Stimulated activated CD8-positive, alpha-beta memory T cell treated with anti-CD3 and anti-CD28 coated beads, Interleukin-15, amount 100 ng/mL, for 48 hours (primary cell): ENCODE results near the gene KMT2E.
"Not testable (repeated sequence)": the region's sequence is repeated elsewhere in the genome, so short reads cannot be mapped to it uniquely, and the experiment has no call there.

ENCODE experiments used
- DNase-seq, 2 donors: peaks; one replicate each; pipeline ENCODE4 v3.0.0-alpha.2; 2020; ENCODE audit warnings: low read depth in 2 of 2

Gene KMT2E

DNA sequence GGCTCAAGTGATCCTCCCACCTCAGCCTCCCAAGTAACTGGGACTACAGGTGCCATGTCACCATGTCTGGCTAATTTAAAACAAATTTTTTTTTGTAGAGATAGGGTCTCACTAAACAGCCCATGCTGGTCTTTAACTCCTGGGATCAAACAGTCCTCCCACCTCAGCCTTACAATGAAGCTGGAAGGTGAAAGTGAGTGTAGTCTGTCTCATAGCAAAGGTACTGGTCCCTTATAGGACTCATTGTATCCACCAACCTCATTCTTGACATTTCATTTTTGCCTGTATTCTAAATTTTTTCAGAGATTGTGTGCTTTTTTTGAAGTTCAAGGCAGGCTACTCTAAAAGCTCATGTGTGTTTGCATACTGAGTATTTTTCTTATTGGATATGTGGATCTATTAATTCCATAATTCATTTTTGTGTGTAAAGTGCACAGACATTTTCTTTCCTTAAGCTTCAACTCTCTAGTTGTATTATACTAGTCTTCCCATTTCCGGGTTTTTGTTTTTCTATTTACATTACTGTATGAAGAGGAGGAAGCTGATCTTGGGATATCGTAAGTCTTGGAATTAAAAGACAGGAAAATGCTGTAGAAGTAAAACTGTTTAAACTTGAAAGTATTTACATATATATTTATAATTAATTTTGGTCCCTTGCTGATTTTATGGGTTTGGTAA, 13.3 kb downstream of the KMT2E start:
- DNase-seq: no peak

DNA sequence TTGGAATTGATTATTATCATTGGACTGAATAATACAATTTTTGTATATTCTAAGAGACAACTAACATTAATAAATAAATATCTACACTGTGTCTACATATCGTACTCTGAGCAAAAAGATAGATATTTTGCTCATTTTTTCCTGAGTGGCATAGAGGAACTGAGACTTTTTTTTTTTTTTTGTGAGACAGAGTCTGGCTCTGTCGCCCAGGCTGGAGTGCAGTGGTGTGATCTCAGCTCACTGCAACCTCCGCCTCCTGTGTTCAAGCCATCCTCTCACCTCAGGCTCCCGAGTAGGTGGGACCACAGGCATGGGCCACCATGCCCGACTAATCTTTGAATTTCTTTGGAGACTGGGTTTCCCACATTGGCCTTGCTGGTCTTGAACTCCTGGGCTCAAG, 14.0 kb downstream of the KMT2E start:
- DNase-seq: no peak

DNA sequence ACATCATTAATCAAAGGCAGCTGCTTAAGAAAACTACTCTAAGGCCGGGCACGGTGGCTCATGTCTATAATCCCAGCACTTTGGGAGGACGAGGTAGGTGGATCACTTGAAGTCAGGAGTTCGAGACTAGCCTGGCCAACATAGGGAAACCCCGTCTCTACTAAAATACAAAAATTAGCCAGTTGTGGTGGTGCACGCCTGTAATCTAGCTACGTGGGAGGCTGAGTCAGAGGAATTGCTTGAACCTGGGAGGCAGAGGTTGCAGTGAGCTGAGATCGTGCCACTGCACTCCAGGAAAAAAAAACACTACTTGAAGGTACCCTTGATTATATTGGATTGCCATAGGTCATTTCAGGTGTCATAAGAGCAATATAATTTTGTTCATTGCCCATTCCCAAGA, 14.9 kb downstream of the KMT2E start:
- not testable (repeated sequence) for DNase-seq

DNA sequence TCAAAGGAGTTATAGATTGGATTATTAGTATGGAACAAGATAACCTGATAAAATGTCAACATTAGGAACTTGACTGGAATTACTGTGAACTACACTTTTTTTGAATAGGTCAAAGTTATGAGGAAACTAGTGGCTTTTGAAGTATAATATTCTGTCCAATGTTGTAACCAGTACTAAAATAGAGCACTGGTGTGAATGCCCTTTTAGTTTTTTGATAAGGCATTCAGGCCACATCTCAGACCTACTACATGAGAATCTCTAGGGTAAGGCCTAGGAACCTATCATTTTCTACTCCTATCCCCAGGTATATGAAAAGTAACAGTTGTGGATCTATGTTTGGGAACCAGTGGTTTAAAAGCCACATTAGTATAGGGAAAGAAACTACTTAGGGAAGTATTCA, 16.4 kb downstream of the KMT2E start:
- no peak for DNase-seq

DNA sequence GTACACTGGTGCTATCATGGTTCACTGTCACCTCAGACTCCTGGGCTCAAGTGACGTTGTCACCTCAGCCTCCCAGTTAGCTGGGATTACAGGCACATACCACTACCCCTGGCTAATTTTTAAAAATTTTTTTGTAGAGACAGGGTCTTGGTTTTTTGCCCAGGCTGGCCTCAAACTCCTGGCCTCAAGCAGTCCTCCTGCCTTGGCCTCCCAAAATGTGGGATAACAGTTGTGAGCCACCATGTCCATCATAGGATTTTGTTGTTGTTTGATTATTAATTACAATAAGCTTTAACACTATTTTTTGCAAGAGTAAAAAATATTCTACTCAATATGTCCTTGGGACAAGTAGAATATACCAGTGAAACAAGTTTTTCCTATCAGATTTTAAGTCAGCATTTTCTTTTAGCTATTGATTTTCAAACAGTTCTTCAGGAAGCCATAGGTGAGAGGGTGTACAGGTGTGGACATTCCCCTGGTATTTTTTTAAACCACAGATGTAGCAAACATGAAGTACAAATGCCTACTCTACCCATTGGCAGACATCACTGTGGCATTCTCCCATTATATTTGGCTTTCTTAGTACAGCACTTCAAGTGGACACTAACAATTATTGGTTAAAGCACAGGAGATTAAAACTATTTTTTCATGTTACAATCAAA, 18.7 kb downstream of the KMT2E start:
- no peak for DNase-seq

DNA sequence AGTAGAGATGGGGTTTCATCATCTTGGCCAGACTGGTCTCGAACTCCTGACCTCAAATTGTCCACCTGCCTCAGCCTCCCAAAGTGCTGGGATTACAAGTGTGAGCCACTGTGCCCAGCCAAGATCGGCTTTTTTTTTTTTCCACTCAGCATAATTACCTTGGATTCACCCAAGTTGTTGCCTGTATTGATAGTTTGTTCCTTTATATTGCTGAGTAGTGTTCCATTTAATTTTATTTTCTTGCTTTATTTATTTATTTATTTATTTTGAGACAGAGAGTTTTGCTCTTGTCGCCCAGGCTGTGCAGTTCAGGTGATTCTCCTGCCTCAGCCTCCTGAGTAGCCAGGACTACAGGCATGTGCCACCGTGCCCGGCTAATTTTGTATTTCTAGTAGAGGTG, 21.3 kb downstream of the KMT2E start:
- DNase-seq: no peak

DNA sequence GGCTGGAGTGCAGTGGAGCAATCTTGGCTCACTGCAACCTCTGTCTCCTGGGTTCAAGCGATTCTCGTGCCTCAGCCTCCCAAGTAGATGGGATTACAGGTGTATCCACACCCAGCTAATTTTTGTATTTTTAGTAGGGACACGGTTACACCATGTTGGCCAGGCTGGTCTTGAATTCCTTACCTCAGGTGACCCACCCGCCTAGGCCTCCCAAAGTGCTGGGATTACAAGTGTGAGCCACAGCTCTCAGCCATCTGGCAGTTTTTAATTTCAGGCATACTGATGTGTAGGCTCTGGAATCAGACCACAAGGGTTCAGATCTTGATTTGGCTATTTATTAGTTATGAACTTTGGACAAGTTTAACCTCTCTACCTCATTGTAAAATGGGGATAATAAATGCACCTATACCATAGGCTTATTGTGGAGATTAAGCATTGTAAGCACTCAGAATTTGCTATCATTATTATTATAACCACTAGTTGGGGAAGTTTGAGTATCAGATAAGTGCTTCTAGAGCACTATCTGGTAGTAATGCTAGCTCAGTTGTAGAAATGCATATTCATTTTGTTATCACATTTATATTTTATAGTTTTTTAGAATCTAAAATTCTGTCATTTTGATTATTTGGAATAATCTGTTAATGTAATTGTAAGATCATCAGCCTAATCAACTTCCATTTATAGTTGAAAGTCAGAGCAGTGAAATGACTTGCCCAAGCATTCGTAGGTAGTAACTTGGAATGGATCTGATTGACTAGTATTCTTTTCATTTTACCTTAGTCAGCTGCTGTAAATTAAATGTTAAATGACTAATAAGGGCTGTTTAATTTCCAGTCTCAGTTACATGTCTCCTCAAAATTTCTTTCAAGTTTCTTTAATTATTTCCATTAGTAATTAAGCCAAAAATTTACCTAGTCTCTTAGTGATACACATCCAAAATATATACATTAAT, 22.5 kb downstream of the KMT2E start:
- DNase-seq: no peak

DNA sequence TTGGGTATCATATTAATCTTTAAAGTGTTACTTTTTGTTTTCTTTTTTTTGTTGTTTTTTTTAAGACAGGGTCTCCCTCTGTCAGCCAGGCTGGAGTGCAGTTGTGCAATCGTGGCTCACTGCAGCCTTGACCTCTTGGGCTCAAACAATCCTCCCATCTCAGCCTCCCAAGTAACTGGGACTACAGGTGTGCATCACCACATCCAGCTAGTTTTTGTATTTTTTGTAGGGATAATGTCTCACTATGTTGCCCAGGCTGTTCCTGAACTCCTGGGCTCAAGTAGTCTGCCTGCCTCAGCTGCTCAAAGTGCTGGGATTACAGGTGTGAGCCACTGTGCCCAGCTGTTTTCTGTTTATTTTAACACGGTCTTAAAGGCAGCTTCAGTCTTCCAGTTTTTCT, 23.3 kb downstream of the KMT2E start:
- DNase-seq: no peak

DNA sequence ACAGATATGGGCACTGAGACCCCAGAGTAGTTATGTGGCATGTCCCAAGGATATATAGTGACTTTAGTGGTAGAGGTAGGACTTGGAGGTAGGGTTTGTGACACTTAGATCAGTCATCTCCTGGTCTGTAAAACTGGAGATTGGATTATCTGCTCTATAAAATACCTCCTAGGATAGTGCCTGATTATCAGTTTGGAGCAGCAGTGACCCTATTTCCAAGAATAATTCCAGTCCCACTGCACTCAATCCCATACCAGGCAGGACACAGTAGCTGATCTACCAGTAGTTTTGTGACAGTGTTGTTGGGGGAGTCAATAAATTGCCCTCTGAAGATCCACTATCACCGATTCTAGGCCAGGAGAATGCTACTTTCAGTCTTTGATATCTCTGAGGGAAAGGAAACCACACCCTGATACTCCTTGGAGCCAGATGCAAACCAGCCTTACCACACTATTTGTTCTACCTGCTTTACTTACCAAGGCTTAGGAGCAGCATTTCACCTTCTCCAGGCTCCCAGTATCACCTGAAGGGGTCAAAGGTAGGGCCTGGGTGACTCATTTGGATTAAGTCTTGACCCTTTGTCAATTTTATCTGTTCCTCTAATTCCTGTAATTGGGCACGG, 30.6 kb downstream of the KMT2E start:
- no peak for DNase-seq

DNA sequence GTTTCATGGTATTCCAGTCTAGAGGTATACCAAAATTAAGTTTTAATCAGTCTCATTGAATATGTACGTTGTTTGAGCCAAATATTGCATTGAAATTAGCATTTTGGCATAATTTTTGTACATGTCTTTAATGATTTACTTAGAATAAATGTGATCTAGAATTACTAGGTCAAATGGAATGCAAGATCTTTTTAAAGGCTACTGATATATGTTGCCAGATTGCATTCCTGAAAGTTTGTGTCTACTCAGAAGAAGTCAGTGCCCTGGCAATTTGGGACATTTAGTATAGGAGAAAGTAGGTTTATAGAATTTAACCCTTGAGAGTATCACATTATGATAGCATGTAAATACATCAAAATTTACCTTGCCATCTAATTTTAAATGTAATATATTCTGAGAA, 32.4 kb downstream of the KMT2E start:
- no peak for DNase-seq

DNA sequence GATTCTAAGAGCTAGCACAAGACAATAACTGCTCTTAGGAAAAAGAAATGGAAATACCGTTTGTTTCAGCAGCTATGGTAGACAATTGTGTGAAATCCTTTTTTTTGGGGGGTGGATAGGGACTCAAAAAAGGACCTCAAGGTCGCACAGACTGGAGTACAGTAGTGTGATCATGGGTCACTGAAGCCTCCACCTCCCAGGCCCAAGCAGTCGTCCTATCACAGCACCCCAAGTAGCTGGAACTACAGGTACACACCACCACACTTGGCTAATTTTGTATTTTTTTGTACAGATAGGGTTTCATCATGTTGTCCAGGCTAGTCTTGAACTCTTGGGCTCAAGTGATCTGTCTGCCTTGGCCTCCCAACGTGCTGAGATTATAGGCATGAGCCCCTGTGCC, 33.9 kb downstream of the KMT2E start:
- DNase-seq: no peak

DNA sequence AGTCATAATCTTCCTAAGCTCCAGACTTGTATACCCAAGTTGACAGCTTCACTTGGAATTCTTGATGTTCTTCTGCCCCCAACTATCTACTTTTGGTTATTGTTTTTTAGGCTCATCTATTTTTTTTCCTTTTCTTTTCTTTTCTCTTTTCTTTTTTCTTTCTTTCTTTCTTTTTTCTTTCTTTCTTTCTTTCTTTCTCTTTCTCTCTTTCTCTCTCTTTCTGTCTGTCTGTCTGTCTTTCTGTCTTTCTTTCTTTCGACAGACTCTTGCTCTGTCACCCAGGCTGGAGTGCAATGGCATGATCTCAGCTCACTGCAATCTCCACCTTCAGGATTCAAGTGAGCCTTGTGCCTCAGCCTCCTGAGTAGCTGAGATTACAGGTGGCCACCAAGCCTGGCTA, 36.5 kb downstream of the KMT2E start:
- DNase-seq: no peak

DNA sequence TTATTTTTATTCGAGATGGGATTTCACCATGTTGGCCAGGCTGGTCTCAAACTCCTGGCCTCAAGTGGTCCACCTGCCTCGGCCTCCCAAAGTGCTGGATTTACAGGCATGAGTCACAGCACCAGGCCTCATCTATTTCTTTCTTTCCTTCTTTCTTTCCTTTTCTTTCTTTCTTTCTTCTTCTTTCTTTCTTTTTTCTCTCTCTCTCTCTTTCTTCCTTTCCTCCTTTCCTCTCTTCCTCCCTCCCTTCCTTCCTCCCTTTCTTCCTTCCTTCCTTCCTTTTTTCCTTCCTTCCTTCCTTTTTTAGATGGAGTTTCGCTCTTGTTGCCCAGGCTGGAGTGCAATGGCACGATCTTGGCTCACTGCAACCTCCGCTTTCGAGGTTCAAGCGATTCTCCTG, 36.9 kb downstream of the KMT2E start:
- DNase-seq: not testable (repeated sequence)

DNA sequence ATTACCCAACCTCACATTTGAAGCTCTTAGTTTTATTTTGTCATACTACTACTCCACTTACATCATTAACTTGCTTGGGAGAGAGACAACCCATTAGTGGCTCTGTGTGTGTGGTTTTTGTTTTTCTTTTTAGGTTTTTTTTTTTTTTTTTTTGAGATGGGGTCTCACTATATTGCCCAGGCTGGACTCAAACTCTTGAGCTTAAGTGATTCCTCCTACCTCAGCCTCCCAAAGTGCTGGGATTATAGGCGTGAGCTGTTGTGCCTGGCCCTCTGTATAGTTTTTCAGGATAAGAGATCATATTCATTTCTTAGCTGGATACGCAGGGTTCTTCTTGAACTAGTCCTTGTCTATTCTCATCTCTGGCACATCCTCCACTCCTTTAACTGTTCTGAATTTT, 41.1 kb downstream of the KMT2E start:
- no peak for DNase-seq

DNA sequence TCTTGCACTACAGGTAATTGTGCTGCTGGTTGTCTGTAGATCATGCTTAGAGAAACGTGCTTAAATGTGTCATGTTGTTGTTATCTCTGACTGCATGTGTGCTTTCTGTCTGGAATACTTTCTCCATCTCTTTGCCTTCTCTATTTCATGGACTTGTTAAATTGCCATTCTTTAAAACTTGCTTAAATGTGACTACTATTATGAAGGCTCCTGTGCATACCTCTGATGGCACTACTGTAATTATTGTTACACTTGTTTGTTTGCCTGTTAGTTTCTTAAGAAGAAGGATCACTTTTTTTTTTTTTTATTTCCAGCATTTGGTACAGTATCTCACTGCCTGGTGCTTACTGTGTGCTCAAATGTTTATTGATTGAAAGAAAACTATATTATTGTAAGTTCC, 41.6 kb downstream of the KMT2E start:
- no peak for DNase-seq

DNA sequence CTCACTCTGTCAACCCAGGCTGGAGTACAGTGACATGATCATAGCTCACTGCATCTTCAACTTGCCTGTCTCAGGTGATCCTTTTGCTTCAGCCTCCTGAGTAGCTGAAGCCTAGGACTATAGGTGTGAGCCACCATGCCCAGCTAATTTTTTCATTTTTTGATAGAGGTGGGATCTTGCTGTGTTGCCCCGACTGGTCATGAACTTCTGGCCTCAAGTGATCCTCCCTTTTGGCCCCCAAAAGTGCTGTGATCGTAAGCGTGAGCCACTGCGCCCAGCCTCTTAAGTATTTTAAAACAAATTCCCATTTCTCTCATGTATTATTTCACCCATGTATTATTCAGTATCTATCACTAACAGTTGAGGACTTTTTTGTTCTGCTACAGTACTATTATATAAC, 43.5 kb downstream of the KMT2E start:
- no peak for DNase-seq

DNA sequence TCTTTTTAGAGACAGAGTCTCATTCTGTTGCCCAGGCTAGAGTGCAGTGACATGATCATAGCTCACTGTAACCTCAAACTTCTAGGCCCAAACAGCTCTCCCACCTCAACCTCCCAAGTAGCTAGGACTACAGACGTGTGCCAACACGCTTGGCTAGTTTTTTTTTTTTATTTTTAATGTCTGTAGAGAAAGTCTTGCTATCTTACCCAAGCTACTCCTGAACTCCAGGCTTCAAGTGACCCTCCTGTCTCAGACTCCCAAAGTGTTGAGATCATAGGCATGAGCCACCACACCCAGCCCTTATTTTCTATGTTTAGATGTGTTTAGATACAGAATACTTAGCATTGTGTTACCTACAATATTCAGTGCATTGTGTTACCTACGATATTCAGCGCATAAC, 46.4 kb downstream of the KMT2E start:
- no peak for DNase-seq

DNA sequence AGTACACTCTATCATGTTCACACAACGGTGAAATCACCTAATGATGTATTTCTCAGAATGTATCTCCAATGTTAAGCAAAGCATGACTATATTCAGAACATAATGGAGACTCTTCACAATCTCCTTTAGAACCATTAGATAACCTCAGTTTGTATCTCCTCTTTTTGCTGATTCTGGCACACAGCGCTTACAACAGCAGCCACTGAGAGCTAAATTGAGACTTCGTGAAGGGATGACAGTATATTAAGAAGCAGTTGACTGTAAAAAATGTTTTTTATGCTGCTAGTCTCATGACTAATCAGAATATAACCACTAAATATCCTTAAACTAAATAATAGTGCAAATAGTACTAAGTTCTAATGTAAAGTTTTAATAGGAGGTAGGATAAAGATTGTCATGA, 46.9 kb downstream of the KMT2E start:
- no peak for DNase-seq

DNA sequence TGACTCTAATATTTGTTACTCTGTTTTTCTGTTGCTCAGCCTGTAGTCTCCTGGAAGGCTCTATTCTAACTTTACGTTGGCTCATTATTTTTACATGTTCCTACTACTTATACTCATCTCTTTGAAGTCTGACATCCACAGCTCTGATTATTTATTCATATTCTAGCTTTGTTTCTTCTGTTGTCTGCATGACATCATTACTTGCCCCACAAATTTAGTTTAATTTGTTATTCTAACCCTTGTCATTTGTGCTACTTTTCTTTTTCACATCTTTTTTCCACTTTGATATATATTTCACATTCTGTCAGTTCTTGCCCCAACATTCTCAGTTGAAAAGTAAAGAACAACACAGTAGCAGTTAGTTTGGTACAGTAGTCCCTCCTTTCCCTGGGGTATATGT, 51.1 kb downstream of the KMT2E start:
- no peak for DNase-seq

DNA sequence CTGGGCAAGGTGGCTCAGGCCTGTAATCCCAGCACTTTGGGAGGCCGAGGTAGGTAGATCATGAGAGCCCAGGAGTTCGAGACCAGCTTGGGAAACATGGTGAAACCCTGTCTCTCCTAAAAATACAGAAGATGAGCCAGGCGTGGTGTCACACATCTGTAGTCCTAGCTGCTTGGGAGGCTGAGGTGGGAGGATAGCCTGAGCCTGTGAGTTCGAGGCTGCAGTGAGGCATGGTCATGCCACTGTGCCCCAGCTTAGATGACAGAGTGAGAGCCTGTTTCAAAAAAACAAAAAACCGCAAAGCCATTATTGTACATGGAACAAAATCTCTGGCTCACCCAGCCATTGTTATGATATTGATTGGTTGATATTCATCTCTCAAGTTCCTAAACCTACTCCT, 53.7 kb downstream of the KMT2E start:
- no peak for DNase-seq

DNA sequence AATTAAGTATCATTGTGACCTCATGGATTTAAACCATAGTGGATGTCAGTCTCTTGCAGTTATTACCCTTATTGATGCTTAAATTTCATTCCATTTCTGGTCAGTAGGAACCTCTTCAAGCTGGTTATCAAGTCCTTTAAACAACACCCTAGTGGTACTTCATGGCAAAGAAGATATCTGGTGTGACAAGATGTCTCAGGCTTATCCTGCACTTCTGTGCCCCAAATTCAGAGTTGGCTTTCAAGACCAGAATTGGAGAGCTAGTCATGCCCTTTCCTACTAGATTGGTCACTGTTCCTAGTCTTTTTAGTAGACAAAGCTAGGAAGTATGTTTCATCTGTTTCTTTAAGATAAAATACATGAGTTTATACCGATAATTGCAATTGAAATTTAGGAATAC, 54.9 kb downstream of the KMT2E start:
- DNase-seq: no peak

DNA sequence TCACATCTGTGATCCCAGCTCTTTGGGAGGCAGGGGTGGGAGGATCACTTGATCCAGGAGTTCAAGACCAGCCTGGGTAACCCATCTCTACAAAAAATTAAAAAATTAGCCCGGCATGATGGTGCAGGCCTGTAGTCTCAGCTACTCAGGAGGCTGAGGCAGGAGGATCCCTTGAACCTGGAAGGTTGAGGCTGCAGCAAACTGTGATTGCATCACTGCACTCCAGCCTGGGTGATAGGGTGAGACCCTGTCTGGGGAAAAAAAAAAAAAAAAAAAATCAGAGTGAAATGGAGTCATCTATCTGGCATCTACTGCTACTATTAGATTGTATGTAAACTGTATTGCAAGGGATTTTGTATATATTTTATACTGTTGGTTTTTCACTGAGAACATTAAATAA, 59.1 kb downstream of the KMT2E start:
- no peak for DNase-seq
